Measurements from ENCODE around the gene APMAP.

The APMAP gene

DNA sequence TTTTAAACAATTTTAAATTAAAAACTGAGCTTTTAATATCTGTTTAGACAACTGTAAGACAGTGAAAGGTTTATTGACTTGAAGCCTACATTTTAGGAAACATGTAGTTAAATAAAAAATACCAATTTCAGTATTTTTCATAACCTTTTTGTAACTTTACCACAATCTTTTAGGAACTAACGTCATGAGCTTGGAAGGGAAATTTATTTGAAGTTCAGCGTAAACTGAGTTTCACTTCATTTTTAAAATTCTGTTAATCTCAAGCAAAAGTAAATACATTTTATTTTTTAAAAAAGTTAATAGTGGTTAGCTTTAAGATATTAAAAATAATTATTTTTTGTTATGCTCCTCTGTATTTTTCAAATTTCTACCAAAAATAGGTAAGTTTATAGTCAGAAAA lies 38.0 kb downstream of the APMAP start:
- Histone ChIP-seq H3K4me3 (ENCODE audit: low read depth, low read length) (no peak overlapping the region), H3K27ac (ENCODE audit: extremely low read depth, low read depth, low read length) (no peak overlapping the region), H3K36me3 (ENCODE audit: control insufficient read depth in 2 of 2, insufficient read depth in 1 of 2, low read length in 2 of 2) (peaks cover 0 to 21% of the 10 kb centered on the region in 2 experiments; a peak in 1 of 3 replicates), H3K9me3 (ENCODE audit: control insufficient read depth, insufficient read depth, low read depth, low read length) (no peaks in the 10 kb centered on the region), H3K4me1 (ENCODE audit: control insufficient read depth, insufficient read depth, low read length) (no peaks in the 10 kb centered on the region)
- ChIA-PET POLR2A (no interaction called here), CTCF (interaction anchor here (0.7 kb wide), 2 partner anchors 20 to 22 kb away, joined by 3 to 6 read pairs; no protein-coding TSS in a partner anchor)
- TF ChIP-seq, protein P1, sequence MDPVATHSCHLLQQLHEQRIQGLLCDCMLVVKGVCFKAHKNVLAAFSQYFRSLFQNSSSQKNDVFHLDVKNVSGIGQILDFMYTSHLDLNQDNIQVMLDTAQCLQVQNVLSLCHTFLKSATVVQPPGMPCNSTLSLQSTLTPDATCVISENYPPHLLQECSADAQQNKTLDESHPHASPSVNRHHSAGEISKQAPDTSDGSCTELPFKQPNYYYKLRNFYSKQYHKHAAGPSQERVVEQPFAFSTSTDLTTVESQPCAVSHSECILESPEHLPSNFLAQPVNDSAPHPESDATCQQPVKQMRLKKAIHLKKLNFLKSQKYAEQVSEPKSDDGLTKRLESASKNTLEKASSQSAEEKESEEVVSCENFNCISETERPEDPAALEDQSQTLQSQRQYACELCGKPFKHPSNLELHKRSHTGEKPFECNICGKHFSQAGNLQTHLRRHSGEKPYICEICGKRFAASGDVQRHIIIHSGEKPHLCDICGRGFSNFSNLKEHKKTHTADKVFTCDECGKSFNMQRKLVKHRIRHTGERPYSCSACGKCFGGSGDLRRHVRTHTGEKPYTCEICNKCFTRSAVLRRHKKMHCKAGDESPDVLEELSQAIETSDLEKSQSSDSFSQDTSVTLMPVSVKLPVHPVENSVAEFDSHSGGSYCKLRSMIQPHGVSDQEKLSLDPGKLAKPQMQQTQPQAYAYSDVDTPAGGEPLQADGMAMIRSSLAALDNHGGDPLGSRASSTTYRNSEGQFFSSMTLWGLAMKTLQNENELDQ (tag by site-specific recombination; IDR thresholded peaks at IDR 0.05; ENCODE audit: low read depth) = no peak
- TF ChIP-seq, protein P2, sequence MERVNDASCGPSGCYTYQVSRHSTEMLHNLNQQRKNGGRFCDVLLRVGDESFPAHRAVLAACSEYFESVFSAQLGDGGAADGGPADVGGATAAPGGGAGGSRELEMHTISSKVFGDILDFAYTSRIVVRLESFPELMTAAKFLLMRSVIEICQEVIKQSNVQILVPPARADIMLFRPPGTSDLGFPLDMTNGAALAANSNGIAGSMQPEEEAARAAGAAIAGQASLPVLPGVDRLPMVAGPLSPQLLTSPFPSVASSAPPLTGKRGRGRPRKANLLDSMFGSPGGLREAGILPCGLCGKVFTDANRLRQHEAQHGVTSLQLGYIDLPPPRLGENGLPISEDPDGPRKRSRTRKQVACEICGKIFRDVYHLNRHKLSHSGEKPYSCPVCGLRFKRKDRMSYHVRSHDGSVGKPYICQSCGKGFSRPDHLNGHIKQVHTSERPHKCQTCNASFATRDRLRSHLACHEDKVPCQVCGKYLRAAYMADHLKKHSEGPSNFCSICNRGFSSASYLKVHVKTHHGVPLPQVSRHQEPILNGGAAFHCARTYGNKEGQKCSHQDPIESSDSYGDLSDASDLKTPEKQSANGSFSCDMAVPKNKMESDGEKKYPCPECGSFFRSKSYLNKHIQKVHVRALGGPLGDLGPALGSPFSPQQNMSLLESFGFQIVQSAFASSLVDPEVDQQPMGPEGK (tag by site-specific recombination; IDR thresholded peaks at IDR 0.05) = no peak
- TF ChIP-seq, protein P3, sequence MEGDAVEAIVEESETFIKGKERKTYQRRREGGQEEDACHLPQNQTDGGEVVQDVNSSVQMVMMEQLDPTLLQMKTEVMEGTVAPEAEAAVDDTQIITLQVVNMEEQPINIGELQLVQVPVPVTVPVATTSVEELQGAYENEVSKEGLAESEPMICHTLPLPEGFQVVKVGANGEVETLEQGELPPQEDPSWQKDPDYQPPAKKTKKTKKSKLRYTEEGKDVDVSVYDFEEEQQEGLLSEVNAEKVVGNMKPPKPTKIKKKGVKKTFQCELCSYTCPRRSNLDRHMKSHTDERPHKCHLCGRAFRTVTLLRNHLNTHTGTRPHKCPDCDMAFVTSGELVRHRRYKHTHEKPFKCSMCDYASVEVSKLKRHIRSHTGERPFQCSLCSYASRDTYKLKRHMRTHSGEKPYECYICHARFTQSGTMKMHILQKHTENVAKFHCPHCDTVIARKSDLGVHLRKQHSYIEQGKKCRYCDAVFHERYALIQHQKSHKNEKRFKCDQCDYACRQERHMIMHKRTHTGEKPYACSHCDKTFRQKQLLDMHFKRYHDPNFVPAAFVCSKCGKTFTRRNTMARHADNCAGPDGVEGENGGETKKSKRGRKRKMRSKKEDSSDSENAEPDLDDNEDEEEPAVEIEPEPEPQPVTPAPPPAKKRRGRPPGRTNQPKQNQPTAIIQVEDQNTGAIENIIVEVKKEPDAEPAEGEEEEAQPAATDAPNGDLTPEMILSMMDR (tag by site-specific recombination; IDR thresholded peaks at IDR 0.05) = no peak
- TF ChIP-seq ZNF366 (tag by site-specific recombination; conservative IDR thresholded peaks at IDR 0.05) (no peak), ZNF529 (tag by site-specific recombination; IDR thresholded peaks at IDR 0.05; ENCODE audit: insufficient replicate concordance) (no peak), ZNF501 (tag by site-specific recombination; IDR thresholded peaks at IDR 0.05) (no peak), IKZF3 (tag by site-specific recombination; IDR thresholded peaks at IDR 0.05) (no peak), ZNF19 (tag by site-specific recombination; IDR thresholded peaks at IDR 0.05; ENCODE audit: low read depth) (no peak), SP7 (tag by site-specific recombination; IDR thresholded peaks at IDR 0.05) (no peak), ZBTB21 (tag by site-specific recombination; IDR thresholded peaks at IDR 0.05) (no peak), KLF9 (tag by site-specific recombination; IDR thresholded peaks at IDR 0.05; ENCODE audit: low read depth) (no peak), ZBTB7A (tag by site-specific recombination; IDR thresholded peaks at IDR 0.05; ENCODE audit: low read depth) (no peak), ZNF266 (tag by site-specific recombination; IDR thresholded peaks at IDR 0.05; ENCODE audit: low read depth) (no peak)

DNA sequence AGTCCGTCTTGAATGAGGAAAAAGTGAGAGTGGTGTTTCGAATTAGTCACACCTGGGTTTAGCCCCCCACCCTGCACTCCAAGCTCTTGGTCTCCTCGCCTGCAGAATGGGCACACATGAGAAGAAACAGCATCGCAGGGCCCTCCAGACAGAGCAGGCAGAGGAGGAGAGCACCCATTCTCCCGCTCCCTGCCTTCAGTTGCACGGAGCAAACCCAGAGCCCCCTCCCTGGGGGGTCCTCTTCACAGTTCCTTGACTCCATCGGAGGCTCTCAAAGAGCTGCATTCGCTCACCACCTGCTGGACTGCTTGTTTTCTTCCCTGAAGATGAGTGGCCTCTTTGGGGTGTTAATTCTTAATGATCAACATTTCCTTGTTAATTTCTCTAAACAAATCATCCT lies 38.4 kb downstream of the APMAP start:
- POLR2A ChIA-PET = no interaction called here

More for the DNA sequence above, 38.4 kb downstream of the APMAP start:
- CTCF ChIA-PET = interaction anchor here (0.6 to 0.7 kb wide), 3 partner anchors 10 to 346 kb away, joined by 3 to 4 read pairs (median 3); no protein-coding TSS in a partner anchor
- Histone ChIP-seq H3K4me1 (ENCODE audit: control insufficient read depth, insufficient read depth, low read length) (no peaks in the 10 kb centered on the region), H3K4me3 (ENCODE audit: low read depth, low read length) (no peak overlapping the region), H3K27ac (ENCODE audit: extremely low read depth, low read depth, low read length) (no peak overlapping the region), H3K36me3 (ENCODE audit: control insufficient read depth in 2 of 2, insufficient read depth in 1 of 2, low read length in 2 of 2) (peaks cover 0 to 19% of the 10 kb centered on the region in 2 experiments; a peak in 1 of 3 replicates), H3K9me3 (ENCODE audit: control insufficient read depth, insufficient read depth, low read depth, low read length) (no peaks in the 10 kb centered on the region)
- TF ChIP-seq ZNF274 (IDR thresholded peaks at IDR 0.05; ENCODE audit: low read length) = no peak
- no peak for TF ChIP-seq ZNF274 (tag by site-specific recombination; IDR thresholded peaks at IDR 0.05; ENCODE audit: borderline replicate concordance)
- 0 out of 2 replicates have a peak, but pooled peaks have one; percentile 19 for TF ChIP-seq GLIS1 (tag by site-specific recombination; IDR thresholded peaks at IDR 0.05)
- TF ChIP-seq, protein P4, sequence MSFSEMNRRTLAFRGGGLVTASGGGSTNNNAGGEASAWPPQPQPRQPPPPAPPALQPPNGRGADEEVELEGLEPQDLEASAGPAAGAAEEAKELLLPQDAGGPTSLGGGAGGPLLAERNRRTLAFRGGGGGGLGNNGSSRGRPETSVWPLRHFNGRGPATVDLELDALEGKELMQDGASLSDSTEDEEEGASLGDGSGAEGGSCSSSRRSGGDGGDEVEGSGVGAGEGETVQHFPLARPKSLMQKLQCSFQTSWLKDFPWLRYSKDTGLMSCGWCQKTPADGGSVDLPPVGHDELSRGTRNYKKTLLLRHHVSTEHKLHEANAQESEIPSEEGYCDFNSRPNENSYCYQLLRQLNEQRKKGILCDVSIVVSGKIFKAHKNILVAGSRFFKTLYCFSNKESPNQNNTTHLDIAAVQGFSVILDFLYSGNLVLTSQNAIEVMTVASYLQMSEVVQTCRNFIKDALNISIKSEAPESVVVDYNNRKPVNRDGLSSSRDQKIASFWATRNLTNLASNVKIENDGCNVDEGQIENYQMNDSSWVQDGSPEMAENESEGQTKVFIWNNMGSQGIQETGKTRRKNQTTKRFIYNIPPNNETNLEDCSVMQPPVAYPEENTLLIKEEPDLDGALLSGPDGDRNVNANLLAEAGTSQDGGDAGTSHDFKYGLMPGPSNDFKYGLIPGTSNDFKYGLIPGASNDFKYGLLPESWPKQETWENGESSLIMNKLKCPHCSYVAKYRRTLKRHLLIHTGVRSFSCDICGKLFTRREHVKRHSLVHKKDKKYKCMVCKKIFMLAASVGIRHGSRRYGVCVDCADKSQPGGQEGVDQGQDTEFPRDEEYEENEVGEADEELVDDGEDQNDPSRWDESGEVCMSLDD (tag by site-specific recombination; IDR thresholded peaks at IDR 0.05) = no peak
- TF ChIP-seq ZIC2 (tag by site-specific recombination; IDR thresholded peaks at IDR 0.05) = 0 out of 2 replicates have a peak, but pooled peaks have one; percentile 9
- TF ChIP-seq ZNF514 (tag by site-specific recombination; IDR thresholded peaks at IDR 0.05) = no peak
- TF ChIP-seq ZNF174 (tag by site-specific recombination; IDR thresholded peaks at IDR 0.05) = no peak

All from HEK293 (cell line).